SHP77 treated with DMSO at 0.1 percent for 48 hours (cell line): Measurements from ENCODE around the gene MTFR1L.

Experiments
- DNase-seq: peaks from one replicate; lab custom pipeline; 2025; lab: John Stamatoyannopoulos, UW

Gene MTFR1L

GRCh38 chr1:25790472-25790871, 29.3 kb upstream of the MTFR1L start:
- DNase-seq, result no peak

- DNase-seq, result no peak
Observed at GRCh38 chr1:25792115-25792514, 27.6 kb upstream of the MTFR1L start.

GRCh38 chr1:25793585-25794170, 26.1 kb upstream of the MTFR1L start:
- no peak for DNase-seq

GRCh38 chr1:25794325-25794724, 25.4 kb upstream of the MTFR1L start:
- no peak for DNase-seq

GRCh38 chr1:25795211-25795610, 24.5 kb upstream of the MTFR1L start:
- no peak for DNase-seq

- DNase-seq, result no peak
Observed at GRCh38 chr1:25795946-25796810, 23.6 kb upstream of the MTFR1L start.

- DNase-seq, result peak; percentile 68
Observed at GRCh38 chr1:25796811-25797458, 22.8 kb upstream of the MTFR1L start.

GRCh38 chr1:25797939-25798338, 21.8 kb upstream of the MTFR1L start:
- no peak for DNase-seq

- DNase-seq, result no peak
Observed at GRCh38 chr1:25798666-25799351, 20.9 kb upstream of the MTFR1L start.

- no peak for DNase-seq
Observed at GRCh38 chr1:25799352-25799934, 20.3 kb upstream of the MTFR1L start.

GRCh38 chr1:25799935-25800702, 19.6 kb upstream of the MTFR1L start, which contains the start of gene SELENON:
SELENON (plus strand) TSS chr1:25800193; CDS start chr1:25800231, 38 bp downstream.
- peak; percentile 23 for DNase-seq

- DNase-seq, result no peak
Observed at GRCh38 chr1:25800703-25801377, 18.9 kb upstream of the MTFR1L start.

- DNase-seq, result no peak
Observed at GRCh38 chr1:25802915-25803314, 16.8 kb upstream of the MTFR1L start.

- DNase-seq, result no peak
Observed at GRCh38 chr1:25803368-25803767, 16.4 kb upstream of the MTFR1L start.

- no peak for DNase-seq
Observed at GRCh38 chr1:25804244-25804963, 15.3 kb upstream of the MTFR1L start.

GRCh38 chr1:25804964-25805862, 14.5 kb upstream of the MTFR1L start:
- no peak for DNase-seq

GRCh38 chr1:25805863-25806225, 13.9 kb upstream of the MTFR1L start:
- no peak for DNase-seq

- DNase-seq, result no peak
Observed at GRCh38 chr1:25806418-25806817, 13.3 kb upstream of the MTFR1L start.
